GM21390 (cell line): Measurements from ENCODE around the gene CDH23.
A peak's percentile ranks its signal among the peaks of the same experiment; 100 is the strongest.

Source experiments
- ATAC-seq: cut with Tn5 transposase; IDR thresholded peaks from one replicate; pipeline ENCODE4 v1.9.1; 2021; ENCODE audit not compliant: unreplicated experiment

Gene CDH23

DNA sequence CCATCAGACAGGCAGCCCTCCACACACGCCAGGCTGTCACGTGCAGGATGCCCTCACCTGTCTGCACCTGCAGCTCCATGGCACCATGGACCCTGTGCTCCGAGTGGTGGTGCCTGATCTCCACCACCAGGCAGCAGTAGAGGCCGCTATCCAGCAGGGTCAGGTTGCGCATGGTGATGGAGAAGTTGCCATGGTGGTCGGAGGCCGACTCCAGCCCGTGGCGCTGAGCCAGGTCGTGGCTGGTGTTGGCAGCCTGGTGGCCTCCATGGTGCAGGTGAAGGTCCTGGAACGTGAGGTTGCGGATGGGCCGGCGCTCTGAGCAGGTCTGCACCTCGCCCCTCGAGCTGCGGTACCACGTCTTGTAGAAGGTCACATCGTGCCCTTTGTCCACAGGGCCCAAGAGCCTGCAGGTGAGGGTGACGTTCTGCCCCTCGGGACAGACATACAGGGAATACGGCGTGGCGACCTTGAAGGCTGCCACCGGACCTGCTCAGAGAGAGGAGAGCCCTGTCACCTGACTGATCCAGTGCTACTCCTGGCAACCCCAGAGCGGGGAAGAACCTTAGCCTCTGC is 364.9 kb downstream of the CDH23 start:
- ATAC-seq, result no peak

DNA sequence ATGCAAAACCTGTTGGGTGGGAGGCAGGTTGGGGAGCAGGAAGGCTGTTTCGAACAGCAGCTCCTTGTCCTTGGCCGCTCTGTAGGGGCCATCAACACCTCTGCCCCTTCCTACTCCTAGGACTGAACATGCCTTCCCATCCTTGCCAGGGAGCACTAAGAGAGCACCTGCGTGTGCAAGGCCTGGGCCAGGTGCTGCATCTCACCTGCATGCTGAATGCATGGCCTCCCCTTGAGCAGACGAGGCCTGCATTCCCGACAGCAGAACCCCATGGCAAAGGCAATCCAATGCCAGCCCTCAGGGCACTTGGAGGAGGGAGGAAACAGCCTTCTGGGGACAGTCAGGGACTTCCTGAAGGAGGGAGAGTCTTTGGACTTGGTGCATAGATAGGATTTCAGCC is 365.6 kb downstream of the CDH23 start:
- ATAC-seq, result no peak

DNA sequence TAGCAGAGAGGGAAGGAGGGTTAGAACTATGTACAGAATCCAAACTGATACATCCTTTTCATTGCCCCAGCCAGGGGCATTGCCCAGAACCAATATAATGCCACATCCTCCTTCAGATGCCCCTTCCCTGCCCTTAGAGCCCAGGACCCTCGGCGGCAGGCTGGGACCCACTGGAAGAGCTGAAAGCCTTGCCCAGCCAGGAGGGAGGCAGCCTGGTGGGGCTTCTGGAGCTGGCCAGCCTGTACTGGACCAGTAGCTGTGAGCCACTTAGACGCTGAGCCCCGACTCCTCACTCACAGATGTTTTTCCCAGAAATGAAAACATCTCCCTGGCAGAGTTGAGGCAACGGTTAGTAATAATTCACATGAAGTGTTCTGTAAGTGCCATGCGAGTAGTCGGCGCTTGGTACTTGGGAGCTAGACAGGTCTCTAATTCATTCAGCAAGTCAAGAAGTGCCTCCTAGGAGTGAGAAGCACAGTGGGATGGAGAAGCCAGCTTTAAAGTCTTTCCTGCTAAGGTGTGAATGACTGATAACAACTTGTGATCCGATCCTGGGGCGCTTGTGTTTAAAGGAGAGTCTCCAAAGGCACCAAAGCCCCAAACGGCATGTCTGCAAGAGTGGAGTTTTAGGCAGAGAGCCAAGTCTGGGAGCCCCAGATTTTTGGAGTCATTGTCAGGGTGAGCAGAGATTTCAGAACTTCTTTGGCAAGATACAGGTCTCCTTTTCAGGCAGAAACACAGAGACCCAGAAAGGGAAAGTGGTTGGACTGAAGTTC is 366.8 kb downstream of the CDH23 start:
- ATAC-seq, result no peak

DNA sequence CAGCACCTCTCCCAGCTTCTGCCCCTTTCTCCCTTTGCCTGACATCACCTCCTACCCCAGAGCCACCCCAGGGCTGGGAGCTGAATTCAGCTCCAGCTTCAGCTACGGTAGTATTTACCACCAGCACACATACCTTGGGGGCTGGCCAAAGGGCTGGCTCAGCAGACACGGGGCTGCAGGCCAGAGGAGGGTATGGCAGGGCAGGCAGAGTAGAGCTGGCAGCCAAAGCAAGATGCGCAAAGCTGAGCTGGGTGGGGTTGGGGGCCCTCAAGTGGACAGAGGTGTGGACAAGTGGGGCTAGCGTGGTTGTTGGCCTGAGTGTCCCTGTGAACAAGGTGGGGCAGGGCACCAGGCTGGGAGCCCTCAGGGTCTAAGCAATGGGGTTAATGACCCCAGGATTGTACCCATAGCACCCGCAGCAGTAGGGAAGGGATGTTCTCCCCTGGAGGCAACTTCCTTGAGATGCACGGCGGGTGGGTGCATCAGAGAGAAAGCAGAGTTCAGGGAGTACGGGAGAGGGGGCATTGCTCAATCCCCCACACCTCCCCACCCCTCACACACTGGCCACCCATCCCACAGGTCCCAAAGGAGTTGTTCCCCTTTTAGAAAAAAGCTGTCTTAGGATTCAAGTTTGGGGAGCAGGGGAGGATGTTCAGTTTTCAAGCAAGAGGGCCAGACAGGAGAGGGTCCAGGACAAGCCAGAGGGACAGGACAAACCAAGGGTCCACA is 368.6 kb downstream of the CDH23 start:
- ATAC-seq, result no peak

DNA sequence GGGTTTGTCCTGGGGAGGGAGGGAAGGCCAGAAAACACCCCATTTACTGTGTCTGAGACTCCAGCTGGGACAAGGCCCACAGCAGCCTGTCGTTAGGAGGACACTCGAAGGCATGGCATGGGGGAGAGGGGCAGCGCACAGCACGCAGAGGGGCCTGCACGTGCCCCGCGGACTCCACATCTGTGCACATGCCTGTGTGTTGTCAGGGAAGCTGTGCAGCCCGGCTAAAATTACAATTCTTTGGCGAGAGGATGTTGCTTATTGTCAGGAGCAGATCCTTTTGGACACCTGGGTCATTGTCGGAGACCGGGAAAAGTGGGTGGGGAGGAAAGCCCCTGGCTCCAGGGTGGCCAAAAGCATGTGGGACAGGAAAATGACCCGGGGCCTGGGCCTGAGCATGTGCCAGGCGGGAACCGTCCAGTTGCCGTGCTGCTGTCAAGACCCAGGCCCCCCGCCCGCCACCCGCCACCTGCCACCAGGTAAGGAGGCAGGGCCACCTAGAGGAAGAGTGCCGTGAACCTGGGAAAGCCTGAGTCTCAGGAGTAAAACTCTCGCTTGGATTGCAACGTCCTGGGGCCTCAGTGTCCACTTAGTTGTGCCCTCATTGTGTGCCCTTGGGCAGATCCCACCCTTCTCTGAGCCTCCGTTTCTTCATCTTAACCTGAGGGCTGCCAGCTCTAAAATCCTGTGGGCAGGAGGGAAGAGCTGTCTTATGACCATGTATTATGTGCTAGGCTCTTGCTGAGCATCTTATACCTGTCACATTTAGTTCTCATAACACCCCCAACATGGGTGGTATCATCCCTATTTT is 369.4 kb downstream of the CDH23 start:
- no peak for ATAC-seq

DNA sequence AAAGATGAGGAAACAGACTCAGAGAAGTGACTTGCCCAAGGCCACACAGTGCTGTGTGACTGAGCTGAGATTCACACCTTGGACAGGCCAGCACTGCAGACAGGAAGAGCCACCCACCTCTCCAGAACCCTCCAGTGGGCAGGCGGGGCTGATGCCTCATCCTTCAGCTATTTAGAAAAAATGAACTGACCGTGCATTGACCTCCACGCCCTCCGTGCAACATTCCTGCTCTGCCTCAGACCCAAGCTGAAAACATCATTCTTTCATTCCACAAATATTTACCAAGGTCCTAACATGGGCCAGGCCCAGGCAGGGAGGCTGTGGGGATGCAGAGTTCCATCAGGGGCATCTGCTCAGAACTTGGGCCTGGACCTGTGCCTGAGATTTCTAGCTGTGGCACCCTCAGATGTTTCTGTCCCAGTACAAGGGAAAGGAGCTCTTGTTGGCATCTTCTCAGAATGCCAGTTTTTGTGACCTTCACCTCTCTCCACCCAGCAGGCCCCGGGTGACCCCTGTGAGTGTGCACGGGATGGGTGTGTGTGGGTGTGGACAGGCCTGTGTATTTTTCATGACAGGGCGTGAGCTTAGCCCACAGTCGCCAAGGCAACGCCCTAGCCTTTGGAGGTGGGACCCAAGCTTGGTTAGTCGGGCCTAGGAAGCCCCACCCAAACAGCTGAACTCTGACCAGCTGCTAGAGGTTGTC is 370.1 kb downstream of the CDH23 start:
- ATAC-seq, result no peak

DNA sequence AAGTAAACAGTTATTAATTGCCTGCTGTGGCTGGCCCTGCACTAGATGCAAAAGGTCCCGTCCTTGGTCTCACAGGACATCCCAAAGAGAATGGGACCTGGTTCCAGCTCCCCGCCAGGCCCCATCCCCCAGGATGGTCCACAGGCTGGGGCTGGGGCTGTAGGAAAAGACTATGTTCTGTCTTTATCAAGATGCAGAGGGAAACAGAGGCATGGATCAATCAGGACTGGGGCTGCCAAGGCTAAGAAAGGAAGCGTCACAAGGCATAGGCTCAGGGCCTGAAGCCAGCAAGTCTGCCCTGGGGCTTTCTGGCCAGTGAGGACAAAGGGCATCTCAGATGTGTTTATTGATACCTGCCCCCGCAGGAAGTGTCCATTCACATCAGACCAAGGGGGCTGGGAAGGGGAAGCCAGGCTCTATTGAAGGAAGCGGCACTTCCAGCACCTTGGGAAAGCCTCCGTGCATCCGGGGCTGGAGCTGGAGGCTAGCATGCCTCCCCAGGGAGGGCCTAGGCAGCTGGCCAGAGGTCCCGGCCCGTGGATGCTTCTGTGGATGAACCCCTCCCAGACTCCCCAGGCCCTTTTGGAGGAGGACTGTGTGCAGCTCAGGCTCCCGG is 370.8 kb downstream of the CDH23 start:
- no peak for ATAC-seq

DNA sequence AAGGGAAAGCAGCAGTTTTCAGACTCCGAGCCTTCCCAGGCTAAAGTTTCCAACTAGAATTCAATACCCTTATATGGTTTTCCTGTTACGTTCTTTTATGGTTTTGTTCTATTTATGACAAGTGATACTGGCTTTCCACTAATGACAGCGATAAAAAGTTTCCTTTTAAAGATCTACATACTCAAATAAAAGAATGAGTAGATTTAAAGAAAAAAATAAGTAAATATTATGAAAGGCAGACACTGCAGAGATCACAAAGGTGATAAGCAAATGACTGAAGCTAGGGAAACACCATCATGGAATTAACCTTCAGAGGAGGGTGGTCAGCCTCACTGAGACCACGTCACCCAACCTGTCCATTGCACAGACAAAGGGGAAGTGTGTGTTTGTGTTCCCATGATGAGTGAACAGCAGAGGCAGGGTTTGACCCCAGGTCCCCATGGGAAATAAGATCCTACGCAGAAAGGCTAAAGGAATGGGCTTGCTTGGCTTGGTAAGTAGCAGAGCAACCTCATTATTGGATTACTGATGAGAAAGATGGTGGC is 372.6 kb downstream of the CDH23 start:
- peak; percentile 17 for ATAC-seq

DNA sequence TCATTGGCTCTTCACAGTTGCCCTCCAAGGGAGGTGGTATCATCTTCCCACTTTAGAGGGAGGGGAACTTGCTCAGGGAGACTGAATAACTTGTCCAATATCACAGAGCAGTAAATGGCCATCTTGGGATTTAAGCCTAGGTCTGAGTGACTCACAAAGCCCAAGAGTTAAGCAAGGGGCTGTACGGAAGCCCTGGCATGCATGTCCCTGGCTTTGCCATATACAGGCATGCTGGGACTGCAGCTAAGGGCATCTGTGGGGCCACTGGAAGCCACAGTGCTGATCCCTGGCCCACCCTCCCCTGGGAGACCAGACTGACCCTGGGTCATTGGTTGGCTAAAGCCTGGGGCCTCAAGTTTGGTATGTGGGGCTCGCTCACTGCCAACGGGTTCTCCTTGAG is 373.5 kb downstream of the CDH23 start:
- no peak for ATAC-seq

DNA sequence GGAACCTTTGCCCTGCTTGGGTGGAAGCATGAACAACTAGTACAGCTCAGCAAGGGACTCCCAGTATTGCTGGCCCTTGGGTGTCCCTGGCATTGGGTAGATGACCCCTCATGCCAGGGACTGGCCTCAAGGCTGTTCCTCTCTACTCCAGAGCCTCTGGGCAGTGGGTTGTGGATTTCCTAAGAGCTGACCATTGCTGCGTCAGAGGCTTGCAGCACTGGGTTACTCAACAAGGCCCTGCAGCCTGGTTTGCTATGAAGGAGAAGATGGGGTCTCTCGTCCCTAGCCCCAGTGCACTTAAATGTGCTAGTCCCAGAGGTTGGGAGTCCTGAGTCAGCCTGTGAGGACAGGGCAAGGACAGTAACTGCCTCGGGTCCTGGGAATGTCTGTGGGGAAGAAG is 374.1 kb downstream of the CDH23 start:
- no peak for ATAC-seq

DNA sequence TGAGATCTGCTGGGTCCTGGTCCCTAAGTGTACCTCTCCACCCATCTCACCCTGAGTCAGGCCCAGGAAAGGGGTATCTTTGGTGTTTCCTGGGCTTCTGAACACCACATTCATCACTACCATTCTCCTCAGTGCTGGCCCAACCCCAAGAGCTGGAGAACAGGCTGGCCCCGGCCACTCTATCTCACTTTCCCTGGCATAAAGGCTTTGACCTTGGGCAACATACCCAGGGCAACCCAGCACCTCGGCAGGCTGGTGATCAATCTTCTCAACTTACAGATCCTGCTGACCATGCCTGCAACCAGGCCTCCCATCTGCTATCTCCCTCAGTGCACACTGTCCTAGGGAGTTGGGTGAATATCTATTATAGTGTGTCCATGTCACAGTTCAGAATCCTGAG is 374.5 kb downstream of the CDH23 start:
- ATAC-seq, result no peak

DNA sequence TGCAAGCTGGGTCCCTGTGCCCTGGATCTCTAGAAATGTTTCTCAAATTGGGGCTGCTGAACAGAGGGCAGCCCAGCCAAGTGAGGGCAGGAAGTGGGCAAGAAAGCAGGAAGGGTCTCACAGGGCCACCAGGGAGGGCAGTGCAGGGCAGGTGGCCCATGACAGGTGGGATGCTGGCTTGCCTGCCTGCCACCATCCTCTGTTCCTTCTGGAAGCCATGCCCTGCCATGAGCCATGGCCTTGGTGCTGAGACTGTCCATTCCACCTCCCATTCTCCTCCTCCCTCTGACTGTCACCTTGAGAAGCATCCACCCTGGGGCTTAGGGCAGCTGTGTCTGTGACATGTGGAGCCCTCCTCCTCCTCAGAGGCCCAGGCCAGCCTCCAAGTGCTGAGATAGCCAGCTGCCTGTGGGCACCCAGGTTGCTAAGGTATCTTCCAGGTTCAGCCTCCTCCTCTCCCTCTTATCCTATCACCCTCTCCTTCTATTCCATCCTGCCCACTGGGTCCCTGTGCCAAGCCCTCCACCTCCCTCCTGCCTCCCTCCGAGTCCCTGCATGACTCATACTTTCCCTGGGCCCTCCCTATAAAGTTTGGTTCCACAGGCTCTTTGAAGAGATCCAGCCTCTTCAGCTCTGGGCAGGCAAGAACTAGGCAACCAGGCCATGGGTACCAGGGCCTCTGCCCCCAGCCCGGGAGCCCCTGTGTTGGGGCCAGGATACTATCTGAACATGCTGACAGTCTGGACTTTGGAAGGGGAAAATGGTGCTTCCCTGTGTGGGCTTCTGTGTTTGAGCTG is 375.3 kb downstream of the CDH23 start:
- no peak for ATAC-seq

DNA sequence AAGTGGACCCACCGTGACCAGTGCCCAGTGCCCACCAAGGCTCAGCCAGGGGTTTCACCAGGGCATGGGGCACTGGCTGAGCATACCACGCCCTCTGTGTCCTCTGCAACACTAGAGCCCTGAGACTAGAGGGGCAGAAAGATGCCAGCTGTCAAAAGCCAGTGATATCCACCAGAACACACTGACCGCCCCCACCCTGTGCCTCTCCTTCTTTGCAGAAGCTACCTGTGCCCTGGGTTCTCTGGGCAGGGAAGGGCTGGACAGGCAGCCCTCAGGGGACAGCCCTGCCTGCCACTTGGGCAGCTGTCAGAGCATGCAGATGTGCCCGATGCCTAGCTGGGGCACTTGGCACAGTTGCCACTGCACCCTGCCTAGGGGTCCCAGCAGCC is 376.1 kb downstream of the CDH23 start:
- ATAC-seq, result no peak

DNA sequence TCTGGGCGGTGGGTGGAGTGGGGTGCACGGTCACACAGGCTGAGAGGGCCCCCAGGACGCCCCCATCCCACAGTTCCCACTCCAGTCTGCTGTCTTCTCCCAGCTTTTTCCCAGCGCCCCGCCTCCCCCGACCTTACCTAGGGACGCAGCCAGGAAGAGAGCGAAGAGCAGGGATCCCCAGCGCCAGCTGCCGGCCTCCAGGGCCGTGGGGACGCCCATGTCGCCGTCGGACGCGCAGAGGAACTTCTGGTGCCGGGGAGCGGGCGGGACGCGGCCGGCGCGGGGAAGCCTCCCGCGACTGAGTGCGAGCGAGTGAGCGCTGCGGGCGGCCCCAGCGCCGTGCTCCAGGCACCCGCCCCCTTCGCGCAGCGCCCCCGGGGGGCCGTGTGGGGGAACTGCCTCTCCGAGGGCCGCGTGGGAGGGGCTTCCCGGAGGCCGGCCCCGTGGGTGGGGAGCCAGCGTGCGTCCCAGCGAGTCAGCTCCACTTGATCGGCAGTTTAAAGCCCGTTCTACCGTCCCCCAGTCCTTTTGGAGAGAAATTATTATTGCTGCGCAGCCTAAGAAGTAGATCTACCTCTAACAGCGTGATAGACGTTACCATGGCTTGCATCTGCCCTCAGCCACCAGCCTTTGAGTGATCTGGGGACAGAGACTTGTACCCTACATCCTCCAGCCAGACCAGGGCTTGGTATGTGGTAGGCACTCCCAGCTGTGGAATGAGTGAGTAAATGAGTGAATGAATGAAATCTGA is 376.7 kb downstream of the CDH23 start, which contains the start of gene VSIR:
Gene VSIR (minus strand): TSS at position 300 of the 751 bp plus-strand sequence. CDS start 81 bp downstream, at position 219.
- peak; percentile 68 for ATAC-seq

DNA sequence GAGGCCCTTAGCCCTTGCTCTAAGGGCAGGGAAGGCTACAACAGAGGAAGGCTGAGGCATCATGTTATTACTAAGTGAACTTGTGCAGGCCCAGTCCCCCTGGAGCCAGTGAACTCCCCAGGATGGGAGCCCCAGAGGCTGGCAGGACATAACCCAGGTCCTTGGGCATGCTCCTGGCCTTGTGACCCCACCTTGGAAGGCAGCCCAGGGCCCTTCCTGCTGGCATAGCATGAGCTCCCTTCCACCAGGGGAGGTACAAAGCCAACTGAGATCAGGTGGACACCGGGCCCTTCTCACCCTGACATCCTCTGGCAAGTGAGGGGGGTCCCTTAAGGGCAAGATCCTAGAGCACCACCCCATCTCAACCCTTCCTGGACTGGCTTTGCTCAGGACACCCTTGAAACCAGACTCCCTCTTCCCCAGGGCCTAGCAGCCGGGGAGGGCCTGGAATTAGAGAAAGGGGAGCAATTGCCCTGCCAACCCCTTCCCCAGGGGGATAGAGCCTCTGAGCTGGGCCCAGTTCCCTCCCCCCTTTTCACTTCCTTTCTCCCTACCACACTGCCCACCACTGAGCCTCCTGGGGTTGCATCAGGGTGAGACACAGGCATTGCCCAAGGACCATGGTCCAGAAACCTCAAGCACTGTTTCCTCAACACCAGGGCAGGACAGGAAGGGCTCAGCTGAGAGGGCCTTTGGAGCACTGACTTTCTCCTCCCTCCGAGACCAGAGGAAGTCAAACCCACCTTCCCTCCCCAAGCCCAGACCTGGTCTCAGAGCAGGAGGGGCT is 378.4 kb downstream of the CDH23 start:
- ATAC-seq, result no peak

DNA sequence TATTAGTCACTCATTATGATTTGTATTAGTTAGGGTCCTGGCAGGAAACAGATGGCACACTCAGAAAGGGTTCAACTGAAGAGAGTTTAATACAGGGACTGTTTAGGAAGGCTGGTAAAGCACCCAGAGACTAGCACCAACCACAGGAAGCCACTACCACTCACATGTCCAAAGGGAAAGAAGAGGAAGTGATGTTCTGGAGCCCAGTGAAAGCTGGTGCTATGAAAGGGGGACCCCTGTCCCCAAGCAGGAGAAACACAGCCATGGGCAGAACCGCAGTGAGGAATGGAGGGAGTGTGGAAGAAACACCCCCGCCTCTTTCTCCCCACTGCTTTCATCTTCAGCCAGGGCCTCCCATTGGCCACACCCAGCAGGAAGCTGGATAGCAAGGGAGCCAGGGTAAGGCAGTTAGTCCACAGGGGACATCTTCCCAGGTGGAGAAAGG is 379.8 kb downstream of the CDH23 start:
- ATAC-seq, result no peak

DNA sequence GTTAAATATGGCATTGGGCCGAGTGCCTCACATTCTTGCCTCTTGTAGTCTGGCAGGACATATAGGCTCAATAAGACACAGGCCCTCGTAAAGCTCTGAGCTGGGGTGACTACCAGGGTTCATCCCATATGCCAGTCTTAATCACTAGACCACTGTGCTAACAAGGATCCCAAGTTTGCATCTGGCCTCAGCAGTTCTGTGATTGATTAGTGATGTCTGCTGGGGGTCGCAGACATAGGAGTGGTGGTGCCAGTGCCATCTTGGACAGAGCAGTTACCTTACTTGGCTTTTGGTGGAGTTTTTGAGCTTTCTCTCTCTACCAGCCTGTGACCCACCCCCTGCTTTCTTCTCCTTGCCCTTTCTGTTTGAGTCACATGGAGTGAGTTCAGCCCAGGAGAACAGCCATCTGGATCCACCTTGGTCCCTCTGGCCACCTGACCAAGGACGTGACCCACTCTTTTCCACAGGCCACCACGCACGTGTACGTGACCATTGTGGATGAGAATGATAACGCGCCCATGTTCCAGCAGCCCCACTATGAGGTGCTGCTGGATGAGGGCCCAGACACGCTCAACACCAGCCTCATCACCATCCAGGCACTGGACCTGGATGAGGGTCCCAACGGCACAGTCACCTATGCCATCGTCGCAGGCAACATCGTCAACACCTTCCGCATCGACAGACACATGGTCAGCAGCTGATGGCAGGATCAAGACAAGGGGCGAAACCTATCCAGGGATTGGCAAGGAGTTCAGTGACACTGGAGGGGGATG is 380.7 kb downstream of the CDH23 start:
- ATAC-seq, result no peak
